Body of pancreas (tissue), 4 donors: ENCODE measurements around the gene TBCA.

Experiments
- POLR2A ChIP-seq, 3 donors: fragments of 450-650 bp; IDR thresholded peaks; one replicate each; pipeline ENCODE4 v1.6.1; 2016; ENCODE audit warnings: antibody characterized with exemption in 3 of 3, mild to moderate bottlenecking in 2 of 3
- TF ChIP-seq, protein P1 (sequence below), 7 experiments: fragments of 450-650 bp in 4 of 7; fragments of 200-600 bp in 3 of 7; sonication (generic) in 3 of 7; IDR thresholded peaks; one replicate each; pipeline ENCODE4 v1.5.1; 2016 to 2019; ENCODE audit warnings: antibody characterized with exemption in 7 of 7

DNA sequence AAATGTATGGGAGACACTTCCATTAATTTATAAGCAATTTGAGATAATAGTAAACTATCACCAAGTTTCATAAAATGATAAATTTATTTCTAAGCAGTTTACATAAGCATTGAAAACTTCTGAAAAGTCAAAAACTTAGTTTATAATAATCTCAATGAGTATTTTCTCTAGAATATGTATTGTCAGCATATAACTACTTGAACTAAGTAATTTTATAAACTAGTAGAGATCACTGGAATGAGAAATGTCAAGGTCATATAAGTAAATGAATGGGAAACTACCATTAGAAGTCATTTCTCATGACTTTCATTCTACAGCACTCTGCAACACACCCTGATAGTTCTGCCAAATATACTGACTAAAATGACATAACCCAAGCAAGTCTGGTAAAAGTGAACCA lies 3.4 kb downstream of the TBCA start:
- TF ChIP-seq, protein P1, sequence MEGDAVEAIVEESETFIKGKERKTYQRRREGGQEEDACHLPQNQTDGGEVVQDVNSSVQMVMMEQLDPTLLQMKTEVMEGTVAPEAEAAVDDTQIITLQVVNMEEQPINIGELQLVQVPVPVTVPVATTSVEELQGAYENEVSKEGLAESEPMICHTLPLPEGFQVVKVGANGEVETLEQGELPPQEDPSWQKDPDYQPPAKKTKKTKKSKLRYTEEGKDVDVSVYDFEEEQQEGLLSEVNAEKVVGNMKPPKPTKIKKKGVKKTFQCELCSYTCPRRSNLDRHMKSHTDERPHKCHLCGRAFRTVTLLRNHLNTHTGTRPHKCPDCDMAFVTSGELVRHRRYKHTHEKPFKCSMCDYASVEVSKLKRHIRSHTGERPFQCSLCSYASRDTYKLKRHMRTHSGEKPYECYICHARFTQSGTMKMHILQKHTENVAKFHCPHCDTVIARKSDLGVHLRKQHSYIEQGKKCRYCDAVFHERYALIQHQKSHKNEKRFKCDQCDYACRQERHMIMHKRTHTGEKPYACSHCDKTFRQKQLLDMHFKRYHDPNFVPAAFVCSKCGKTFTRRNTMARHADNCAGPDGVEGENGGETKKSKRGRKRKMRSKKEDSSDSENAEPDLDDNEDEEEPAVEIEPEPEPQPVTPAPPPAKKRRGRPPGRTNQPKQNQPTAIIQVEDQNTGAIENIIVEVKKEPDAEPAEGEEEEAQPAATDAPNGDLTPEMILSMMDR (IDR thresholded peaks at IDR 0.05), result no peak
- TF ChIP-seq POLR2A (IDR thresholded peaks at IDR 0.05), result no peak
